Kidney epithelial cell (primary cell): ENCODE results near the gene ENTPD2. TPM values are rescaled to one million over a fixed set of nuclear protein-coding genes. Genes with fewer than 3 reads are reported as not detected.
A peak's percentile ranks its signal among the peaks of the same experiment; 100 is the strongest.

Experiments used
- DNase-seq: peaks from one replicate; pipeline ENCODE4 v3.0.0-alpha.2; 2010; ENCODE audit warnings: low read depth
- H3K27me3 ChIP-seq: 2 replicates; pipeline ENCODE4 v1.6.0; 2011; ENCODE audit warnings: low read length; ENCODE audit not compliant: control insufficient read depth, insufficient read depth
- H3K36me3 ChIP-seq: 2 replicates; pipeline ENCODE4 v1.5.1; 2011; ENCODE audit warnings: low read length; ENCODE audit not compliant: control insufficient read depth, insufficient read depth
- H3K4me3 ChIP-seq: 2 replicates; pipeline ENCODE4 v1.5.1; 2011; ENCODE audit warnings: low read depth, mild to moderate bottlenecking, control low read depth, low read length
- total RNA-seq: library from RNA; depleted of rRNA; stranded (reverse); fragments of >200 nt; gene quantifications from 2 replicates; pipeline ENCODE4 v1.2.3, GENCODE V29; 2015
- TF ChIP-seq, protein P1 (sequence below): IDR thresholded peaks from 2 replicates; pipeline ENCODE4 v1.5.1; 2011; ENCODE audit warnings: mild to moderate bottlenecking, moderate library complexity, low read length, control low read depth, inconsistent platforms; ENCODE audit not compliant: insufficient read depth, poor library complexity, severe bottlenecking

Gene ENTPD2
- total RNA-seq, 1 donor from 2014 or later = 0.21 TPM

DNA sequence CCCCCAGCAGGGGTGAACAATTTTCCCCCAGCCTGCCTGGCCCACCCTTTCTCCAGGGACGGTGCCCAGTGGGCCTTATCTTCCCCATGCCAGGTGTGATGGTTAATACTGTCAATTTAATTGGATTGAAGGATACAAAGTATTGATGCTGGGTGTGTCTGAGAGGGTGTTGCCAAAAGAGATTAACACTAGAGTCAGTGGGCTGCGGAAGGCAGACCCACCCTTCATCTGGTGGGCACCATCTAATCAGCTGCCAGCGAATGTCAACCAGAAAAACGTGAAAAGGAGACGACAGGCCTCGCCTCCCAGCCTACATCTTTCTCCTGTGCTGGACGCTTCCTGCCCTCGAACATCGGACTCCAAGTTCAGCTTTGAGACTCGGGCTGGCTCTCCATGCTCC lies 16.4 kb downstream of the ENTPD2 start:
- peaks cover 2% of the 10 kb centered on the region for H3K27me3 ChIP-seq
- DNase-seq = no peak
- no peaks in the 10 kb centered on the region for H3K36me3 ChIP-seq
- TF ChIP-seq, protein P1, sequence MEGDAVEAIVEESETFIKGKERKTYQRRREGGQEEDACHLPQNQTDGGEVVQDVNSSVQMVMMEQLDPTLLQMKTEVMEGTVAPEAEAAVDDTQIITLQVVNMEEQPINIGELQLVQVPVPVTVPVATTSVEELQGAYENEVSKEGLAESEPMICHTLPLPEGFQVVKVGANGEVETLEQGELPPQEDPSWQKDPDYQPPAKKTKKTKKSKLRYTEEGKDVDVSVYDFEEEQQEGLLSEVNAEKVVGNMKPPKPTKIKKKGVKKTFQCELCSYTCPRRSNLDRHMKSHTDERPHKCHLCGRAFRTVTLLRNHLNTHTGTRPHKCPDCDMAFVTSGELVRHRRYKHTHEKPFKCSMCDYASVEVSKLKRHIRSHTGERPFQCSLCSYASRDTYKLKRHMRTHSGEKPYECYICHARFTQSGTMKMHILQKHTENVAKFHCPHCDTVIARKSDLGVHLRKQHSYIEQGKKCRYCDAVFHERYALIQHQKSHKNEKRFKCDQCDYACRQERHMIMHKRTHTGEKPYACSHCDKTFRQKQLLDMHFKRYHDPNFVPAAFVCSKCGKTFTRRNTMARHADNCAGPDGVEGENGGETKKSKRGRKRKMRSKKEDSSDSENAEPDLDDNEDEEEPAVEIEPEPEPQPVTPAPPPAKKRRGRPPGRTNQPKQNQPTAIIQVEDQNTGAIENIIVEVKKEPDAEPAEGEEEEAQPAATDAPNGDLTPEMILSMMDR = no peak
- no peak overlapping the region for H3K4me3 ChIP-seq

DNA sequence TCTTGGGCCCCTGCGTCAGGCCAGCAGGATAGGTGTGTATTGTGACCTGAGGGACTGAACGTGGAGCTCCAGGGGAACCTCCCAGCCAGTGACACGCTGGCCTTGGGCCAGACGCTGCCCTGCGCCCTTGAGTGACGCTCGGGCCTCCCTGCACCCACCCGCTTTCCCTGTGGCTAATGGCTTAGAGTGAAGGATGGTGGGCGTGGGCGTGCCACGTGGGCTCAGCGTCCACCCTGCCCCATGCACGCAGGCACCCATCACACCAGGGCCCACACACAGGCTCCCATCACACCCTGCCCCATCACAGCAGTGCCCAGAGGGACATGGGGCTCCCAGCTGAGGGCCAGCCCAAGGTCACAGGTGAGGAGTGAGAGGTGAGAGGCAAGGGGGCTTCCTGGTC lies 16.8 kb downstream of the ENTPD2 start:
- peaks cover 2% of the 10 kb centered on the region for H3K27me3 ChIP-seq
- TF ChIP-seq, protein P1 = no peak
- no peak for DNase-seq
- no peaks in the 10 kb centered on the region for H3K36me3 ChIP-seq
- no peak overlapping the region for H3K4me3 ChIP-seq

DNA sequence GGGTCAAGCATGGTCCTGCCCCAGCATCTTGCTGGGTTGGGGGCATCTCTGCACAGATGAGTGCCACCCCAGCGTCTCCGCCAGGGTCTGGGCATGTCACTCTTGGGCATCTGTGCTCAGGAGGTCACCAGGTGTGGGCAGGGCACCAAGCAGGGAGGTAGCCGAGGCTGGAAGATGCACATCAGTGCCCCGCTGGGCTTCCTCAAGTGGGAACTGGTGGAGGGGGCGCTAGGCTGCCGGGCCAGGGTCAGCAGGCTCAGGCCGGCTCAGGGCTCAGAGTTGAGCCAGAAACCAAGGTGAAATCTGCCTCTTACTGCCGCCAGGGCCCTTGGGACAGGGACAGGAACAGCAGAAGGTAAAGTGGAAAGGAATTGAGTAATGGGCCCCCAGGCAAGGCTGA lies 17.9 kb downstream of the ENTPD2 start:
- Histone ChIP-seq H3K36me3 (no peaks in the 10 kb centered on the region), H3K4me3 (no peak overlapping the region), H3K27me3 (peaks cover 4% of the 10 kb centered on the region)
- DNase-seq = no peak
- TF ChIP-seq, protein P1 = no peak

DNA sequence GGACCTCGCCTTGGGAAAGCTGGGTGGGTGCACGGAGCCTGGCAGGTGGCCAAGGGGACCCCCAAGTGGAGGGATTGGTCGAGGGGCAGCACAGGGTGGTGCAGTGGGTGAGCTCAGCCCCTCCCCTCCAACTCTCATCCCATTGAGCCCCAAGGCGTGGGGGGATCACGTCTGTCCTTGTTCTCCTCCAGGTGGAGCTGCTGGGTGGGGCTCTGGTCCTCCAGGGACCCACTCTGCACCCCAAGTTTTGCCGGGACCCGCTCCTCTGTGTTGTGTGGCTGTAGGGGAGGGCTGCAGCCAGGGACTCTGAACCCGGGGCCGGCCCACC lies 18.4 kb downstream of the ENTPD2 start:
- H3K36me3 ChIP-seq = no peaks in the 10 kb centered on the region
- peaks cover 4% of the 10 kb centered on the region for H3K27me3 ChIP-seq
- TF ChIP-seq, protein P1 = no peak
- no peak for DNase-seq
- no peak overlapping the region for H3K4me3 ChIP-seq

DNA sequence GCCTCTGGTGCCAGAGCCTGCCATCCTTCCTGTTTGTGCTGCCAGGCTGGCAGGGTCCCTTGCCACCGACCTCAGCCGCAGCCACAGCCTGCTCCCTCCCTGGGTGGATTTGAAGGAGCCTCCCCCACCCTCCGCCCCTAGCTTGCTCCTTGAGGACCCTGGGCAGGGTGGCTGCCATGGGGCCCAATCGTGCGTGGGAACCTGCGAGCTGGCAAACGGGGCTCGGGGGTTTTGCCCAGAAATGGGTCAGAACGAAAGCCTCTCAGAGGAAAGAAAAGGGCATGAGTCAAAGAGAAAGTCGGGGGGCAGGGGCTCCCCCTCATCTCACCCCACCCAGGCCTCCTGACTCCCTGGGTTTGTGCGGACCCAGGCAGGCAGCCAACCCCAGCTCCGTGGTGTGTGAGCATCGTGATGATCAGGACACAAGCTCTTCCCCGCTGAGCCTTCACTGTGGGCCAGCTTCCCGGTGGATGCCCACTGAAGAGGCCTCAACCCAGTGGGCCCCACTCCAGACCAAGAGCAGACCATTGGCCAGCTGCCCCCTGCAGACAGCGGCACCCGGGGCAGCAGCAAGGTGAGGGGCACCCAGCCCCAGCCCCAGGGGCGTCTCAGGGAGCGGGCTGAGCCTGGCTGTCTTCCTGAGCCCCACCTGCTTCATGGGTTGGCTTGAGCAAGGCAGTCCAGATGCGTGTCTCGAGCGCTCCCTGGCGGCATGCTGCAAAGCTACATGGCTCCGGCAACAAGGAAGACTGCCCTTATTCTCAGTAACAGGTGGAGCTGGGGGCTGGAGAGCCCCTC lies 19.0 kb downstream of the ENTPD2 start:
- peaks cover 4% of the 10 kb centered on the region for H3K27me3 ChIP-seq
- TF ChIP-seq, protein P1 = peak; percentile 96
- no peak for DNase-seq
- H3K36me3 ChIP-seq = no peaks in the 10 kb centered on the region
- no peak overlapping the region for H3K4me3 ChIP-seq
